ENCODE data around the gene CDH4.

DNA sequence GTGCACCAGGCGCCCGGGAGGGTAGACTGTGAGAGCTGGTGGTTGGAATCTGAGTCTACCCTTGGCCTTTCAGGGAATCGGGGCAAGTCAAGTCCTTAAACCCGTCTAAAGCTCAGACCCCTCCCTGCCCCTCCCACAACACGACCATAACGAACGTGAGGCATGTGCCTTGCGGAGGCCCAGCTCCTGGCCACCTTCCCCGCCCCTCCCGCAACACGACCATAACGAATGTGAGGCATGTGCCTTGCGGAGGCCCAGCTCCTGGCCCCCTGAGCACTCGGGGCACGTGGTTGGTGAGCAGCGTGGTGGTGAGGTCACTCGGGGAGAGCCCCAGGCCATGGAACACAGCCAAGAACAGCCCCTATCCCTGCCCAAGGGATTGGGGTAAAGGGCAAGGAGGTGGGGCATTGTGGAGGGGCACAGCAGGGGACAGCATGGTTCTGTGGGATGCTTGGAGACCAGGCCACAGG, 681.5 kb downstream of the CDH4 start:
- TF ChIP-seq, protein P1, sequence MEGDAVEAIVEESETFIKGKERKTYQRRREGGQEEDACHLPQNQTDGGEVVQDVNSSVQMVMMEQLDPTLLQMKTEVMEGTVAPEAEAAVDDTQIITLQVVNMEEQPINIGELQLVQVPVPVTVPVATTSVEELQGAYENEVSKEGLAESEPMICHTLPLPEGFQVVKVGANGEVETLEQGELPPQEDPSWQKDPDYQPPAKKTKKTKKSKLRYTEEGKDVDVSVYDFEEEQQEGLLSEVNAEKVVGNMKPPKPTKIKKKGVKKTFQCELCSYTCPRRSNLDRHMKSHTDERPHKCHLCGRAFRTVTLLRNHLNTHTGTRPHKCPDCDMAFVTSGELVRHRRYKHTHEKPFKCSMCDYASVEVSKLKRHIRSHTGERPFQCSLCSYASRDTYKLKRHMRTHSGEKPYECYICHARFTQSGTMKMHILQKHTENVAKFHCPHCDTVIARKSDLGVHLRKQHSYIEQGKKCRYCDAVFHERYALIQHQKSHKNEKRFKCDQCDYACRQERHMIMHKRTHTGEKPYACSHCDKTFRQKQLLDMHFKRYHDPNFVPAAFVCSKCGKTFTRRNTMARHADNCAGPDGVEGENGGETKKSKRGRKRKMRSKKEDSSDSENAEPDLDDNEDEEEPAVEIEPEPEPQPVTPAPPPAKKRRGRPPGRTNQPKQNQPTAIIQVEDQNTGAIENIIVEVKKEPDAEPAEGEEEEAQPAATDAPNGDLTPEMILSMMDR (IDR thresholded peaks at IDR 0.05; ENCODE audit: insufficient read depth, low read length, poor library complexity, severe bottlenecking) = no peak
- TF ChIP-seq EZH2phosphoT487 (conservative IDR thresholded peaks at IDR 0.05; ENCODE audit: low read length) = no peak
